ENCODE results near the gene TRAPPC13.

DNA sequence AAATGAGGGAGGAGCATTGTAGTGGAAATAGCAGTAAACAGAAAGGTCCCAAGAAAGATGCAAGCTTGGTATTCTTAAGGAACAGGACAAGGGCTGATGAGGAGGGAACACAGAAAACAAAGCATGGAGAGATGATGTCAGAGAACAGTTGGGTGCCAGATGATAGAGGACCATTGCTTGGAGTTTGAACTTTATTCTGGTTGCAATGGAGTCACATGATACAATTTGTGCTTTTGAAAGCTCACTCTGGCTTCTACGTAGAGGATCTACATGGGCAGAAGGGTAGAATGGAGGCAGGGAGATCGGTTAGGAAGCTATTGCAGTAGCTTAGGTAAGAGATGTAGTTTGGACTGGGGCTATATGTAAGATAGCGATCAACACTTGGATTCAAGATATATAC lies 57.3 kb downstream of the TRAPPC13 start:
- TF ChIP-seq, protein P1, sequence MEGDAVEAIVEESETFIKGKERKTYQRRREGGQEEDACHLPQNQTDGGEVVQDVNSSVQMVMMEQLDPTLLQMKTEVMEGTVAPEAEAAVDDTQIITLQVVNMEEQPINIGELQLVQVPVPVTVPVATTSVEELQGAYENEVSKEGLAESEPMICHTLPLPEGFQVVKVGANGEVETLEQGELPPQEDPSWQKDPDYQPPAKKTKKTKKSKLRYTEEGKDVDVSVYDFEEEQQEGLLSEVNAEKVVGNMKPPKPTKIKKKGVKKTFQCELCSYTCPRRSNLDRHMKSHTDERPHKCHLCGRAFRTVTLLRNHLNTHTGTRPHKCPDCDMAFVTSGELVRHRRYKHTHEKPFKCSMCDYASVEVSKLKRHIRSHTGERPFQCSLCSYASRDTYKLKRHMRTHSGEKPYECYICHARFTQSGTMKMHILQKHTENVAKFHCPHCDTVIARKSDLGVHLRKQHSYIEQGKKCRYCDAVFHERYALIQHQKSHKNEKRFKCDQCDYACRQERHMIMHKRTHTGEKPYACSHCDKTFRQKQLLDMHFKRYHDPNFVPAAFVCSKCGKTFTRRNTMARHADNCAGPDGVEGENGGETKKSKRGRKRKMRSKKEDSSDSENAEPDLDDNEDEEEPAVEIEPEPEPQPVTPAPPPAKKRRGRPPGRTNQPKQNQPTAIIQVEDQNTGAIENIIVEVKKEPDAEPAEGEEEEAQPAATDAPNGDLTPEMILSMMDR (IDR thresholded peaks at IDR 0.05 in 8 of 11, conservative IDR thresholded peaks at IDR 0.05 in 3 of 11), result no peak
- no peak for TF ChIP-seq POLR2A (IDR thresholded peaks at IDR 0.05)

All from spleen (tissue), 7 donors.